HG02588 (cell line): ENCODE data around the gene C7orf33.
A peak's percentile ranks its signal among the peaks of the same experiment; 100 is the strongest.
"Not testable (repeated sequence)": the region's sequence is repeated elsewhere in the genome, so short reads cannot be mapped to it uniquely, and the experiment has no call there.

Experiments used
- ATAC-seq: cut with Tn5 transposase; IDR thresholded peaks from one replicate; pipeline ENCODE4 v1.9.1; 2021; ENCODE audit warnings: mild to moderate bottlenecking, moderate library complexity; ENCODE audit not compliant: unreplicated experiment

The C7orf33 gene

GRCh38 chr7:148579366-148579765 lies 11.2 kb upstream of the C7orf33 start:
- ATAC-seq: no peak

- ATAC-seq: no peak
These were observed 10.1 kb upstream of the C7orf33 start for GRCh38 chr7:148580446-148580845.

GRCh38 chr7:148581624-148582023 lies 8.9 kb upstream of the C7orf33 start:
- no peak for ATAC-seq

- ATAC-seq: peak; percentile 90
These were observed 6.3 kb upstream of the C7orf33 start for GRCh38 chr7:148584154-148584827.

- ATAC-seq: no peak
These were observed 5.2 kb upstream of the C7orf33 start for GRCh38 chr7:148585399-148585798.

GRCh38 chr7:148587076-148587475 lies 3.5 kb upstream of the C7orf33 start:
- ATAC-seq: no peak

- no peak for ATAC-seq
These were observed 2.4 kb upstream of the C7orf33 start for GRCh38 chr7:148588168-148588567.

GRCh38 chr7:148588670-148589131 lies 1.9 kb upstream of the C7orf33 start:
- ATAC-seq: no peak

- no peak for ATAC-seq
These were observed 926 bp upstream of the C7orf33 start for GRCh38 chr7:148589640-148590039.

GRCh38 chr7:148596354-148596753 lies 5.8 kb downstream of the C7orf33 start:
- ATAC-seq: not testable (repeated sequence)

GRCh38 chr7:148598351-148598750 lies 7.8 kb downstream of the C7orf33 start:
- ATAC-seq: no peak

- no peak for ATAC-seq
These were observed 14.8 kb downstream of the C7orf33 start for GRCh38 chr7:148605350-148605749.

- ATAC-seq: no peak
These were observed 16.6 kb downstream of the C7orf33 start for GRCh38 chr7:148607151-148607661.

GRCh38 chr7:148609045-148609725 lies 18.6 kb downstream of the C7orf33 start:
- ATAC-seq: no peak

GRCh38 chr7:148611692-148612091 lies 21.1 kb downstream of the C7orf33 start:
- ATAC-seq: no peak

GRCh38 chr7:148615085-148615730 lies 24.6 kb downstream of the C7orf33 start:
- ATAC-seq: no peak

- ATAC-seq: no peak
These were observed 30.3 kb downstream of the C7orf33 start for GRCh38 chr7:148620749-148621359.

- ATAC-seq: no peak
These were observed 31.0 kb downstream of the C7orf33 start for GRCh38 chr7:148621563-148621962.

GRCh38 chr7:148622887-148623585 lies 32.5 kb downstream of the C7orf33 start:
- ATAC-seq: no peak

- no peak for ATAC-seq
These were observed 33.2 kb downstream of the C7orf33 start for GRCh38 chr7:148623586-148624282.
